Loucy (cell line): ENCODE data around the gene GALM.
"Not testable (repeated sequence)": the region's sequence is repeated elsewhere in the genome, so short reads cannot be mapped to it uniquely, and the experiment has no call there.

Experiments
- H2AFZ ChIP-seq: fragments of 200-600 bp; sonication (generic); 2 replicates; pipeline ENCODE4 v1.6.0; 2016; ENCODE audit warnings: antibody characterized with exemption, mild to moderate bottlenecking, low read length, moderate library complexity
- H3F3A ChIP-seq: fragments of 200-600 bp; 2 replicates; pipeline ENCODE4 v1.6.0; 2016; ENCODE audit warnings: antibody characterized with exemption, low read depth, mild to moderate bottlenecking
- H3K27me3 ChIP-seq: fragments of 200-600 bp; sonication (generic); 2 replicates; pipeline ENCODE4 v1.6.1; 2014; ENCODE audit warnings: low read length, mild to moderate bottlenecking; ENCODE audit not compliant: insufficient read depth, poor library complexity, severe bottlenecking
- H3K36me3 ChIP-seq: fragments of 200-600 bp; sonication (generic); 2 replicates; pipeline ENCODE4 v1.6.1; 2016; ENCODE audit warnings: low read length; ENCODE audit not compliant: insufficient read depth
- H3K4me1 ChIP-seq: fragments of 200-600 bp; sonication (generic); 2 replicates; pipeline ENCODE4 v1.5.1; 2014; ENCODE audit warnings: low read length, mild to moderate bottlenecking; ENCODE audit not compliant: insufficient read depth, poor library complexity, severe bottlenecking
- H3K4me2 ChIP-seq: fragments of 200-600 bp; sonication (generic); 2 replicates; pipeline ENCODE4 v1.6.0; 2014; ENCODE audit warnings: antibody characterized with exemption, low read length, low read depth, mild to moderate bottlenecking; ENCODE audit not compliant: poor library complexity, severe bottlenecking
- H3K4me3 ChIP-seq: fragments of 200-600 bp; sonication (generic); 2 replicates; pipeline ENCODE4 v1.5.1; 2014; ENCODE audit warnings: low read length, mild to moderate bottlenecking, mixed read lengths; ENCODE audit not compliant: poor library complexity, severe bottlenecking
- H3K79me2 ChIP-seq: fragments of 200-600 bp; sonication (generic); 2 replicates; pipeline ENCODE4 v1.6.1; 2014; ENCODE audit warnings: low read length; ENCODE audit not compliant: insufficient read depth
- H3K9ac ChIP-seq: fragments of 200-600 bp; sonication (generic); 2 replicates; pipeline ENCODE4 v1.6.0; 2014; ENCODE audit warnings: mild to moderate bottlenecking, low read depth, low read length, moderate library complexity; ENCODE audit not compliant: poor library complexity, severe bottlenecking
- H3K9me2 ChIP-seq: fragments of 200-600 bp; sonication (generic); replicated peaks from 2 replicates; pipeline ENCODE4 v1.6.1; 2016; ENCODE audit warnings: low read depth, low read length, mixed read lengths
- H3K9me3 ChIP-seq: fragments of 200-600 bp; sonication (generic); 2 replicates; pipeline ENCODE4 v1.6.1; 2014; ENCODE audit warnings: mild to moderate bottlenecking, antibody characterized with exemption, low read length, low read depth; ENCODE audit not compliant: insufficient read depth
- H4K20me1 ChIP-seq: fragments of 200-600 bp; sonication (generic); 2 replicates; pipeline ENCODE4 v1.6.0; 2014; ENCODE audit warnings: antibody characterized with exemption, low read length, mild to moderate bottlenecking; ENCODE audit not compliant: insufficient read depth, poor library complexity, severe bottlenecking
- CTCF ChIP-seq: fragments of 200-600 bp; sonication (generic); conservative IDR thresholded peaks from 2 replicates; pipeline ENCODE4 v1.5.1; 2014; ENCODE audit warnings: mild to moderate bottlenecking, antibody characterized with exemption, low read length
- EZH2phosphoT487 ChIP-seq: fragments of 200-600 bp; IDR thresholded peaks from 2 replicates; pipeline ENCODE4 v1.6.1; 2018; ENCODE audit warnings: antibody characterized with exemption, mild to moderate bottlenecking, moderate library complexity, borderline replicate concordance

The GALM gene

GRCh38 chr2:38700881-38701458, 35.1 kb downstream of the GALM start:
- no peak overlapping the region for H3K9ac ChIP-seq
- no peak overlapping the region for H3K4me2 ChIP-seq

GRCh38 chr2:38701542-38701941, 35.6 kb downstream of the GALM start:
- no peak for TF ChIP-seq EZH2phosphoT487
- no peak for TF ChIP-seq CTCF
- no peaks in the 10 kb centered on the region for H3F3A ChIP-seq
- no peak overlapping the region for H2AFZ ChIP-seq
- H3K4me3 ChIP-seq, result no peak overlapping the region
- no peaks in the 10 kb centered on the region for H3K27me3 ChIP-seq
- no peak overlapping the region for H3K9ac ChIP-seq
- no peak overlapping the region for H3K4me2 ChIP-seq
- H3K9me2 ChIP-seq, result no peaks in the 10 kb centered on the region
- no peaks in the 10 kb centered on the region for H4K20me1 ChIP-seq
- H3K36me3 ChIP-seq, result no peaks in the 10 kb centered on the region
- no peaks in the 10 kb centered on the region for H3K79me2 ChIP-seq
- H3K4me1 ChIP-seq, result no peaks in the 10 kb centered on the region
- H3K9me3 ChIP-seq, result no peaks in the 10 kb centered on the region

More at GRCh38 chr2:38700881-38701458, 35.1 kb downstream of the GALM start:
- Histone ChIP-seq H3K9me2 (no peaks in the 10 kb centered on the region), H3F3A (no peaks in the 10 kb centered on the region), H3K9me3 (no peaks in the 10 kb centered on the region), H3K27me3 (no peaks in the 10 kb centered on the region), H3K36me3 (no peaks in the 10 kb centered on the region), H3K79me2 (no peaks in the 10 kb centered on the region), H3K4me3 (no peak overlapping the region), H2AFZ (no peak overlapping the region), H3K4me1 (no peaks in the 10 kb centered on the region), H4K20me1 (no peaks in the 10 kb centered on the region)
- no peak for TF ChIP-seq CTCF
- TF ChIP-seq EZH2phosphoT487, result no peak

- Histone ChIP-seq H4K20me1 (no peaks in the 10 kb centered on the region), H3K4me3 (no peak overlapping the region), H3F3A (no peaks in the 10 kb centered on the region), H3K36me3 (no peaks in the 10 kb centered on the region), H3K4me1 (no peaks in the 10 kb centered on the region), H3K9me3 (no peaks in the 10 kb centered on the region), H3K4me2 (no peak overlapping the region), H3K79me2 (no peaks in the 10 kb centered on the region), H2AFZ (no peak overlapping the region), H3K9me2 (no peaks in the 10 kb centered on the region), H3K27me3 (no peaks in the 10 kb centered on the region), H3K9ac (no peak overlapping the region)
- TF ChIP-seq CTCF (no peak), EZH2phosphoT487 (no peak)
Measured at GRCh38 chr2:38702413-38702812, 36.5 kb downstream of the GALM start.

GRCh38 chr2:38703336-38703735, 37.4 kb downstream of the GALM start:
- not testable (repeated sequence) for H4K20me1 ChIP-seq, H3K27me3 ChIP-seq, H3K9me3 ChIP-seq, H3K36me3 ChIP-seq, H3K9me2 ChIP-seq, H3K4me1 ChIP-seq, H2AFZ ChIP-seq, H3K4me2 ChIP-seq, H3K4me3 ChIP-seq, H3K79me2 ChIP-seq, H3F3A ChIP-seq, H3K9ac ChIP-seq
